Left lung (tissue), 10 donors: ENCODE measurements around the gene FAM20C. TPM values are rescaled to one million over a fixed set of nuclear protein-coding genes. Genes with fewer than 3 reads are reported as not detected.
"Not testable (repeated sequence)": the region's sequence is repeated elsewhere in the genome, so short reads cannot be mapped to it uniquely, and the experiment has no call there.

ENCODE experiments used
- ATAC-seq: fragments of 200-7000 bp; cut with Tn5 transposase; one replicate; pipeline ENCODE4 v1.9.1; 2020; ENCODE audit warnings: moderate library complexity
- DNase-seq, 4 donors: peaks; one replicate each; pipeline ENCODE4 v3.0.0-alpha.2; 2013 to 2020
- H3K27ac ChIP-seq, 2 donors: fragments of 200-600 bp; sonication (generic) in 1 of 2; one replicate each; pipeline versions ENCODE4 v1.5.0 to v1.8.0; 2020 to 2021
- H3K27me3 ChIP-seq, 2 donors: fragments of 200-600 bp; sonication (generic) in 1 of 2; one replicate each; pipeline versions ENCODE4 v1.5.0 to v1.8.0; 2020 to 2021
- H3K36me3 ChIP-seq, 2 donors: fragments of 200-600 bp; sonication (generic) in 1 of 2; one replicate each; pipeline versions ENCODE4 v1.5.0 to v1.8.0; 2020 to 2021
- H3K4me1 ChIP-seq, 2 donors: fragments of 200-600 bp; one replicate each; pipeline ENCODE4 v1.8.0; 2021
- H3K4me3 ChIP-seq, 2 donors: fragments of 200-600 bp; sonication (generic) in 1 of 2; one replicate each; pipeline versions ENCODE4 v1.5.0 to v1.8.0; 2020 to 2021; ENCODE audit warnings: mild to moderate bottlenecking in 1 of 2
- H3K9me3 ChIP-seq, 2 donors: fragments of 200-600 bp; sonication (generic) in 1 of 2; one replicate each; pipeline versions ENCODE4 v1.5.0 to v1.8.0; 2020 to 2021
- CTCF ChIP-seq, 2 donors: fragments of 200-600 bp; sonication (generic) in 1 of 2; IDR thresholded peaks; one replicate each; pipeline versions ENCODE4 v1.5.0 to v1.8.0; 2021; ENCODE audit warnings: antibody characterized with exemption in 2 of 2
- intact Hi-C, 2 donors: fragments of 100-400 bp; cut with DNase I; formaldehyde crosslinking; loops; one replicate each; pipeline versions ENCODE4 v1.11.2 to v1.14.2; 2022
- polyA plus RNA-seq, 6 donors: library from polyadenylated mRNA; unstranded; fragments of 120-200 nt; gene quantifications; one replicate each; pipeline ENCODE4 v1.2.1, GENCODE V29; 2013; ENCODE audit not compliant: insufficient read length in 6 of 6
- total RNA-seq, 2 donors: library from RNA; stranded (reverse); fragmentation: NEBNext Ultra II Directional; extraction: Animal tissue kit (Norgen Biotek cat#: 25700); gene quantifications; one replicate each; pipeline ENCODE4 v1.2.1, GENCODE V29; 2021
- donor health status: DM: no; HTN: yes; CAD: no.
- donor health status: DM: no; HTN: no; CAD: no.

The FAM20C gene
- total and polyA plus RNA-seq, 8 donors: 21.2 to 75.5 (median 31.8) TPM

GRCh38 chr7:181738-182137 lies 10.6 kb upstream of the FAM20C start:
- peaks cover 0 to 16% of the 10 kb centered on the region in 2 donors for H3K27me3 ChIP-seq
- no peak overlapping the region for H3K4me3 ChIP-seq
- H3K27ac ChIP-seq: no peak overlapping the region
- DNase-seq: peak in 1 of 4 donors; percentile 24
- intact Hi-C loops: no loop called here
- H3K4me1 ChIP-seq: no peaks in the 10 kb centered on the region
- TF ChIP-seq CTCF (IDR thresholded peaks at IDR 0.05): no peak
- no peaks in the 10 kb centered on the region for H3K9me3 ChIP-seq
- H3K36me3 ChIP-seq: no peaks in the 10 kb centered on the region
- no peak for ATAC-seq

- H3K9me3 ChIP-seq, ATAC-seq, intact Hi-C loops: not testable (repeated sequence)
Measured at GRCh38 chr7:182502-182901, 9.9 kb upstream of the FAM20C start.

GRCh38 chr7:183496-184292 lies 8.7 kb upstream of the FAM20C start:
- H3K36me3 ChIP-seq: no peaks in the 10 kb centered on the region
- no peak for DNase-seq
- H3K27ac ChIP-seq: no peak overlapping the region
- peaks cover 0 to 14% of the 10 kb centered on the region in 2 donors for H3K27me3 ChIP-seq
- intact Hi-C loops: no loop called here
- H3K4me1 ChIP-seq: no peaks in the 10 kb centered on the region
- H3K9me3 ChIP-seq: no peaks in the 10 kb centered on the region
- H3K4me3 ChIP-seq: no peak overlapping the region
- no peak for ATAC-seq
- no peak for TF ChIP-seq CTCF (IDR thresholded peaks at IDR 0.05)

More at GRCh38 chr7:182502-182901, 9.9 kb upstream of the FAM20C start:
- H3K27ac ChIP-seq, H3K36me3 ChIP-seq, H3K4me1 ChIP-seq, DNase-seq, H3K4me3 ChIP-seq: not testable (repeated sequence)
- peaks cover 0 to 24% of the 10 kb centered on the region in 2 donors for H3K27me3 ChIP-seq

- DNase-seq: no peak
- intact Hi-C loops: no loop called here
- peaks cover 0 to 20% of the 10 kb centered on the region in 2 donors for H3K27me3 ChIP-seq
- peak; percentile 5 for ATAC-seq
- no peak overlapping the region for H3K27ac ChIP-seq
- H3K4me3 ChIP-seq: no peak overlapping the region
- no peaks in the 10 kb centered on the region for H3K9me3 ChIP-seq
- no peaks in the 10 kb centered on the region for H3K4me1 ChIP-seq
- H3K36me3 ChIP-seq: no peaks in the 10 kb centered on the region
- TF ChIP-seq CTCF (IDR thresholded peaks at IDR 0.05): no peak
Measured at GRCh38 chr7:184294-185264, 7.8 kb upstream of the FAM20C start.

- ATAC-seq (no peak), DNase-seq (no peak)
- no peak for TF ChIP-seq CTCF (IDR thresholded peaks at IDR 0.05)
- H3K27ac ChIP-seq: no peak overlapping the region
- peaks cover 0 to 9% of the 10 kb centered on the region in 2 donors for H3K4me1 ChIP-seq
- peaks cover 0 to 29% of the 10 kb centered on the region in 2 donors for H3K27me3 ChIP-seq
- intact Hi-C loops: no loop called here
- H3K36me3 ChIP-seq: no peaks in the 10 kb centered on the region
- no peak overlapping the region for H3K4me3 ChIP-seq
- H3K9me3 ChIP-seq: no peaks in the 10 kb centered on the region
Measured at GRCh38 chr7:186516-187113, 5.8 kb upstream of the FAM20C start.
